Lung (tissue), 12 donors: ENCODE measurements around the gene CEP72. TPM values are rescaled to one million over a fixed set of nuclear protein-coding genes. Genes with fewer than 3 reads are reported as not detected.
A peak's percentile ranks its signal among the peaks of the same experiment; 100 is the strongest.

Experiments
- ATAC-seq: fragments of 200-7000 bp; cut with Tn5 transposase; one replicate; pipeline ENCODE4 v1.9.1; 2020; ENCODE audit warnings: moderate number of reproducible peaks; ENCODE audit not compliant: insufficient read depth, low FRiP score
- DNase-seq, 3 donors: peaks; one replicate each; pipeline ENCODE4 v3.0.0-alpha.2; 2013 to 2017
- H3K27ac ChIP-seq, 2 donors: one replicate each; pipeline ENCODE4 v1.5.1; 2013; ENCODE audit warnings: mild to moderate bottlenecking in 2 of 2, moderate library complexity in 2 of 2, control low read depth in 1 of 2, inconsistent platforms in 1 of 2, low read depth in 1 of 2, low read length in 1 of 2
- H3K27me3 ChIP-seq, 3 donors: one replicate each; pipeline ENCODE4 v1.5.1; 2013; ENCODE audit warnings: low read length in 2 of 3; ENCODE audit not compliant: control insufficient read depth in 3 of 3, insufficient read depth in 3 of 3
- H3K36me3 ChIP-seq, 4 donors: one replicate each; pipeline ENCODE4 v1.5.1; 2013; ENCODE audit warnings: low read length in 4 of 4, mild to moderate bottlenecking in 1 of 4, moderate library complexity in 1 of 4; ENCODE audit not compliant: control insufficient read depth in 4 of 4, insufficient read depth in 4 of 4
- H3K4me1 ChIP-seq, 5 donors: one replicate each; pipeline ENCODE4 v1.5.1; 2013; ENCODE audit warnings: low read length in 5 of 5, mild to moderate bottlenecking in 2 of 5, moderate library complexity in 1 of 5; ENCODE audit not compliant: control insufficient read depth in 5 of 5, insufficient read depth in 5 of 5
- H3K4me3 ChIP-seq: one replicate; pipeline ENCODE4 v1.5.1; 2013; ENCODE audit warnings: mild to moderate bottlenecking, control low read depth, moderate library complexity
- H3K9ac ChIP-seq, 2 donors: one replicate each; pipeline ENCODE4 v1.5.1; 2013; ENCODE audit warnings: low read length in 2 of 2, control low read depth in 1 of 2; ENCODE audit not compliant: insufficient read depth in 1 of 2
- H3K9me3 ChIP-seq, 4 donors: one replicate each; pipeline ENCODE4 v1.5.1; 2013; ENCODE audit warnings: low read length in 3 of 4, mild to moderate bottlenecking in 1 of 4, moderate library complexity in 1 of 4; ENCODE audit not compliant: control insufficient read depth in 4 of 4, insufficient read depth in 3 of 4
- whole genome bisulfite sequencing, 2 donors: extraction: QIAGEN DNeasy Blood & Tissue Kit; methylation state at CpG; one replicate each; pipeline ENCODE4 v1.1.7; 2013; 5-methylcytosine and 5-hydroxymethylcytosine counted together
- polyA plus RNA-seq, 2 donors: library from polyadenylated mRNA; stranded (reverse); fragments of 200-250 nt; gene quantifications; one replicate each; pipeline ENCODE4 v1.2.1, GENCODE V29; 2013
- total RNA-seq, 2 donors: library from RNA; depleted of rRNA in 1 of 2; stranded (reverse); fragments of >200 nt in 1 of 2; gene quantifications; one replicate each; pipeline ENCODE4 v1.2.1, GENCODE V29; 2014 to 2021
- TF ChIP-seq, protein P1 (sequence below): IDR thresholded peaks from 2 replicates; pipeline ENCODE4 v1.5.1; 2012; ENCODE audit warnings: mild to moderate bottlenecking; ENCODE audit errors: control extremely low read depth, extremely low read depth
- donor health status: control.
- donor health status: control.
- donor health status: Bipolar disorder and iron deficiency.
- donor health status: healthy.
- donor health status: DM: yes; HTN: yes; CAD: no.

The CEP72 gene
- total and polyA plus RNA-seq, 4 donors, result 3.1 to 12.1 (median 6.0) TPM

DNA sequence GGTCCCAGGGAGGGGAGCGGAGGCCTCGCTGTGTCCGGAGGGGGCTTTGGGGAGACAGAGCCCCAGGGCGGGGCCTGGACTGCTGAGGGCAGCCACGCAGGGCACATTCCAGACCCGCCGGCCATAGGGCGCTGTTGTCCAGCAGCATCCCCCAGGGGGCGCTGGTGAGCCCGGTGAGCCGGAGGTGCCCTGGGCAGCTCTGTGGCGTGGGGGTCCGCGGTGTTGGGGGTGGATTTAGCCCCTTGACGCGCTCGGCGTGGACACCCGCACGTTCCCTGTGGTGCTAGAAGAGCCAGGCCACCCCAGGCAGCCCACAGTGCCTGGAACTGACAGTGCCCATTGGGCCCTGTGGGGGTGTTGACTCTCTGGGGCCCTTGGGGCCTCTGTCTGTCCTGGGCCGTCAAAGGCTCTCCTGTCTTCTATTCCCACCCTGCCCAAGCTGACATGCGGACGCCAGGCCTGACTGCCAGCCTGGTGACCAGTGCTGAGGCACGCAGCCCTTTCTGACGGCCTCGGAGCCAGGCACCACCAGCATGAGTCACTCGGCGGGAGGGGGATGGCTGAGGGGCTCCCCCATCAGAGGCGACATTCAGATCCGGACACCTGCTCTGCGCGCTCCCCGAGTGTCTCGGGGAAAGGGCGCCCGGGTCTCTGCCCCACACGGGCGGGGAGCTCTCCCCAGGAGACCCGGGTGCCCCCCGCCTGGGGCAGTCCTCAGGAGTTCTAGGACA lies 57.1 kb downstream of the CEP72 start:
- TF ChIP-seq, protein P1, sequence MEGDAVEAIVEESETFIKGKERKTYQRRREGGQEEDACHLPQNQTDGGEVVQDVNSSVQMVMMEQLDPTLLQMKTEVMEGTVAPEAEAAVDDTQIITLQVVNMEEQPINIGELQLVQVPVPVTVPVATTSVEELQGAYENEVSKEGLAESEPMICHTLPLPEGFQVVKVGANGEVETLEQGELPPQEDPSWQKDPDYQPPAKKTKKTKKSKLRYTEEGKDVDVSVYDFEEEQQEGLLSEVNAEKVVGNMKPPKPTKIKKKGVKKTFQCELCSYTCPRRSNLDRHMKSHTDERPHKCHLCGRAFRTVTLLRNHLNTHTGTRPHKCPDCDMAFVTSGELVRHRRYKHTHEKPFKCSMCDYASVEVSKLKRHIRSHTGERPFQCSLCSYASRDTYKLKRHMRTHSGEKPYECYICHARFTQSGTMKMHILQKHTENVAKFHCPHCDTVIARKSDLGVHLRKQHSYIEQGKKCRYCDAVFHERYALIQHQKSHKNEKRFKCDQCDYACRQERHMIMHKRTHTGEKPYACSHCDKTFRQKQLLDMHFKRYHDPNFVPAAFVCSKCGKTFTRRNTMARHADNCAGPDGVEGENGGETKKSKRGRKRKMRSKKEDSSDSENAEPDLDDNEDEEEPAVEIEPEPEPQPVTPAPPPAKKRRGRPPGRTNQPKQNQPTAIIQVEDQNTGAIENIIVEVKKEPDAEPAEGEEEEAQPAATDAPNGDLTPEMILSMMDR, result peak; percentile 4
- ATAC-seq, result no peak
- Histone ChIP-seq H3K9me3 (no peaks in the 10 kb centered on the region), H3K27ac (no peak overlapping the region), H3K4me1 (peaks cover 6 to 30% (median 9%) of the 10 kb centered on the region in 5 donors), H3K9ac (no peak overlapping the region), H3K4me3 (no peak overlapping the region), H3K27me3 (peaks cover 0 to 10% (median 0%) of the 10 kb centered on the region in 3 donors), H3K36me3 (peaks cover 0 to 15% (median 2%) of the 10 kb centered on the region in 4 donors)
- 59 to 69% methylated on average over 38 to 40 of the region's 40 CpGs for WGBS, 2 donors
- DNase-seq, result no peak

DNA sequence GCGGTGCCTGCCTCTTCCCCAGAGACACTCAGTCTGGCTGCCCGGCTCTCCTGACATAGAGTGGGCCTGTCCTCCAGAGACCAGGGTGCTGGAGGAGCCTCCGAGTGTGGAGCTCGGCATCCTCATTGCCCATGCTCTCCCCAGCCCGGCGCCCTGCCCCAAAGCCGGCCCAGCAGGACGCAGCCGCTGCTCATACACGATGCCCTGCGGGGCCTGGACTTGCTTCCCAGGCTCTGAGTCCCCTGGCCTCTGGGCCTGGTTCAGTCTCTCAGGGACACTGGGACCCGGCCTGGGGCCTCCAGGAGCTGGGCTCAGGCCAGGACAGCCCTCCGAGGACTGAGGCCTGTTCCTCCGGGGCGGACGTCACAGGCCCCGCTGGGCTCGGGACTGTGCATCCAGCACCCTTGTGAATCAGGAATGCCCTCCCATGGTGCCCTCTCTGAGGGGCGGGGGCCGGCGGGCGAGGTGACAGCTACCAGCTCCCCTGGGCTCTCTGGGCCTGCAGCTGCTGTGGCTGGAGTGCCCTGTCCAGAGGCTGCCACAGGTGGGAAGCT lies 57.8 kb downstream of the CEP72 start:
- Histone ChIP-seq H3K36me3 (peaks cover 0 to 8% (median 0%) of the 10 kb centered on the region in 4 donors), H3K27me3 (peaks cover 0 to 10% (median 0%) of the 10 kb centered on the region in 3 donors), H3K4me3 (no peak overlapping the region), H3K9me3 (no peaks in the 10 kb centered on the region), H3K9ac (no peak overlapping the region), H3K4me1 (peaks cover 6 to 36% (median 12%) of the 10 kb centered on the region in 5 donors), H3K27ac (no peak overlapping the region)
- TF ChIP-seq, protein P1, result no peak
- 88 to 93% methylated on average over 22 of the region's 22 CpGs for WGBS, 2 donors
- no peak for DNase-seq
- ATAC-seq, result no peak

DNA sequence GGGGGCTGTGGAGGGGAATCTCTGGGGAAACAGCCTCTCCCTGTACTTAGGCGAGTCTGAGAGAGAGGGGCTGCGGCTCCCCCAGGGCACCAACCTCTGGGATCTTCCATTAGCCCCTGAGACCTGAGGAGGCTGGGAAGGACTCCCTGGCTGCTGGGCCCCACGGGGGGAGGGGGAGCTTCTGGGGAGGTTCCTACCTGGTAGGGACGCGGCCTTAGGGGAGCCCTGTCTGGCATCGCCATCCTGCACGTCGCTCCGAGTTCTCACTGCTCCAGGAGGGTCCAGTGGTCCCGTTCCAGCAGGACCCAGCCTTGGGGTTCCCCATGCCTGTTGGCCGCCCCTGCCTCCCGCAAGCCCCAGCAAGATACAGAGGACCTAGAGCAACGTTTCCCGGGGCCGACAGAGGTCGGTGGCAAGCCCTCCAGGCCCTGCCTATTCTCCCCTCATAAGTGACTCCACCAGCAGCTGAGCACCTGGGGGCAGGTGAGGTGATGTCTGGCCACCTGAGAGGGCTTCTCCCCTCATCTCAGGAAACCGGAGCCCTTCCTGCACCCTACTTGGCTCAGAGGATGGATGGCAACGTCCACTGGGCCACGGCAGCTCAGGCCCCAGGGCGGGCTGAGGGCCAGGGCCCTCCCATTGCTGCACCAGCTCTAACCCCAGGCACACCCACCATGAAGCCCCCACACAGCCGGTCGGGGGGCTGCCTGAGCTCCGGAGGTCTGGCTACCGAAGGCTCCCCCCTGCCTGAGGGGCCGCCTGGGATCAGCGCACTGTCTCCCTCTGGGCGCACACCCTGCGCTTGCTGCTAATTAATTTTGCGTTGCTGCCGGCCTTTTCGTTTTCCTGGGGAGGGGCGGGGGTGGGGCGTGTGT lies 58.5 kb downstream of the CEP72 start:
- TF ChIP-seq, protein P1, result no peak
- 73 to 74% methylated on average over 32 to 33 of the region's 33 CpGs for WGBS, 2 donors
- H3K9me3 ChIP-seq, result no peaks in the 10 kb centered on the region
- H3K27me3 ChIP-seq, result peaks cover 0 to 10% (median 0%) of the 10 kb centered on the region in 3 donors
- H3K4me1 ChIP-seq, result peaks cover 6 to 36% (median 12%) of the 10 kb centered on the region in 5 donors
- ATAC-seq (no peak), DNase-seq (no peak)
- H3K9ac ChIP-seq, result no peak overlapping the region
- H3K27ac ChIP-seq, result no peak overlapping the region
- H3K4me3 ChIP-seq, result no peak overlapping the region
- H3K36me3 ChIP-seq, result peaks cover 0 to 7% (median 0%) of the 10 kb centered on the region in 4 donors
